ENCODE results near the gene ACYP1. TPM values are rescaled to one million over a fixed set of nuclear protein-coding genes. Genes with fewer than 3 reads are reported as not detected.

ACYP1 gene
- total and polyA plus RNA-seq, 2 of the 13 experiments (the other 11 are each of a cell fraction or from before 2014, with no cell fraction given) = 9.7 to 22.4 TPM

GRCh38 chr14:75063491-75064204 is at the start of gene ACYP1 (continued):
- TF ChIP-seq ZHX2 (IDR thresholded peaks at IDR 0.05; ENCODE audit: low read depth) (0 out of 2 replicates have a peak, but pooled peaks have one; percentile 22), ZHX2 (CRISPR knock-in tag; IDR thresholded peaks at IDR 0.05; ENCODE audit: borderline replicate concordance) (no peak), NRL (CRISPR knock-in tag; IDR thresholded peaks at IDR 0.05; ENCODE audit: borderline replicate concordance) (peak; percentile 53; the same call in 1 of the 2 replicates), TFDP1 (CRISPR knock-in tag; IDR thresholded peaks at IDR 0.05; ENCODE audit: borderline replicate concordance) (peak; percentile 83; the same call in 1 of the 2 replicates), THAP7 (CRISPR knock-in tag; IDR thresholded peaks at IDR 0.05) (no peak), NFYC (CRISPR knock-in tag; IDR thresholded peaks at IDR 0.05) (peak; percentile 98), POLR2AphosphoS5 (IDR thresholded peaks at IDR 0.05; ENCODE audit: low read depth, low read length) (peak; percentile 64), ZNF891 (CRISPR knock-in tag; IDR thresholded peaks at IDR 0.05) (0 out of 2 replicates have a peak, but pooled peaks have one; percentile 41), PPARG (CRISPR knock-in tag; conservative IDR thresholded peaks at IDR 0.05) (no peak), FOXK1 (CRISPR knock-in tag; IDR thresholded peaks at IDR 0.05; ENCODE audit: borderline replicate concordance, low read depth) (peak; percentile 58; the same call in 1 of the 2 replicates), CEBPG (CRISPR knock-in tag; IDR thresholded peaks at IDR 0.05) (no peak), TFE3 (CRISPR knock-in tag; IDR thresholded peaks at IDR 0.05) (no peak), CREM (IDR thresholded peaks at IDR 0.05) (peak; percentile 54; the same call in 1 of the 2 replicates), CREM (CRISPR knock-in tag; IDR thresholded peaks at IDR 0.05) (no peak), KDM2A (CRISPR knock-in tag; IDR thresholded peaks at IDR 0.05; ENCODE audit: borderline replicate concordance, low read depth) (peak; percentile 67; the same call in 1 of the 2 replicates), ZNF317 (CRISPR knock-in tag; IDR thresholded peaks at IDR 0.05) (0 out of 2 replicates have a peak, but pooled peaks have one; percentile 22), ZNF652 (CRISPR knock-in tag; IDR thresholded peaks at IDR 0.05; ENCODE audit: borderline replicate concordance, low read depth) (peak; percentile 44; the same call in 1 of the 2 replicates), MAX (IDR thresholded peaks at IDR 0.05) (peak; percentile 37; the same call in 1 of the 2 replicates), ZNF367 (CRISPR knock-in tag; IDR thresholded peaks at IDR 0.05; ENCODE audit: borderline replicate concordance) (no peak)

Data from HepG2 (cell line).